Stimulated activated CD8-positive, alpha-beta memory T cell treated with anti-CD3 and anti-CD28 coated beads, Interleukin-4, amount 100 ng/mL, for 4 hours (primary cell): ENCODE measurements around the gene GRIK4.

Experiments
- DNase-seq, 2 donors: peaks; one replicate each; pipeline ENCODE4 v3.0.0-alpha.2; 2020; ENCODE audit warnings: low read depth in 2 of 2, low spot score in 1 of 2

GRIK4 gene

GRCh38 chr11:120869516-120870011 is 358.0 kb downstream of the GRIK4 start:
- DNase-seq: no peak

GRCh38 chr11:120871194-120871593 is 359.6 kb downstream of the GRIK4 start:
- no peak for DNase-seq

- no peak for DNase-seq
Measured at GRCh38 chr11:120871924-120872323, 360.4 kb downstream of the GRIK4 start.

- DNase-seq: no peak
Measured at GRCh38 chr11:120873966-120874735, 362.6 kb downstream of the GRIK4 start.

DNA sequence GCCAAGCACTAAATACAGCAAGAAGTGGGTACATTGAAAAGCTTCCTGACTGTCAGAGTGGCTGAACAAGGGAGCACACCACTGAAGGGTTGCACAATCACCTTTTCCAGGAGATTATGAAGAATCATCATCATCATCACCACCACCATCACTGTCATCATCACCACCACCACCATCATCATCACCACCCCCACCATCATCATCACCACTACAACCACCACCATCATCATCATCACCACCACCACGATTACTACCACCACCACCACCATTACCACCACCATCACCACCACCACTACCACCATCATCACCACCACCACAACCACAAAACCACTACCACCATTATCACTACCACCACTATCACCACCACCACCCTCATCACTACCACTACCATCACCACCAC is 364.4 kb downstream of the GRIK4 start:
- DNase-seq: no peak

DNA sequence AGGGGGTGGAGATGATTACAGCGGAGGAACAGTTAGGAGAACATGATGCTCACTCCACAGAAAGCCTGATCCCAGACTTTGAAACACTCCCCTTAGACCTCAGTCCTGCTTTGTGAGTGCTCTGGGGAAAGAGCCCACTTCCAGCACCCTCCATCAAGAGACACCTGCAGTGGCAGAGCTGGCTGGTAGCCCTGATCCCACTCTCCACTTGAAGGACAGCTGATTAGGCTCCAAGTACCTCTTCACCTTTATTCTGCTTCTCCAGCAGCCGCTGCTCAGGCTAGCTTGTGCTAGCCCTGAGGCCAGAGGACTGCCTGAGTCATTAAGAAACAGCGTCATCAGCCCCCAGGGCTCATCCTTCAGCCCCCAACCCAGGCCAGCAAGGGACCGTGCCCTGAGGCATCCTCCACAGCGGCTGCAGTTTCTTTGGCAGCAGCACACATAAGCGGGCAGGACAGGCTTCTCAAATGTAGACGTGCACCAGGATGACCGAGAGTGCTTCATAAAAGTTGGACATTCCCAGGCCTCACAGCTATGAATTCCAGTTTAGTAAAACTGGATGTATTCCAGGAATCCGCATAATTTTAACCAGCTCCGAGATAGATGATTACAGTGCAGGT is 366.3 kb downstream of the GRIK4 start:
- DNase-seq: no peak

DNA sequence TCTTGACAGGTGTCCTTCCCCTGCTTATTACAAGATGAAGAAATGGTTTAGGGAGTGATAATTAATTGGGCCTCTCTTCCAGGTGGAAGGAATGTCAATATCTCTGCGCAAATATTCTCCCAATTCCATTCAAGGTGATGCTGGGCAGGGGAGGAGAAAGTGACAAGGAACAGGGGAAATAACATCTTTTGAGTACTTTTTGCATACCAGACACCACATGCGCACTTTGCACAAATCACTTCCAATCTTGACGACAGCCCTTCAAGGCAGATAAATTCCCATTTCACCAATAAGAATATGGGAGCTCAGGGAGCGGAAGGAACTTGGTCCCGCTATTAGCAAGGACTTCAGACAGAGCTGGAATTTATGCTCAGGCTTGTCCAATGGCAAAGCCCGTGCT is 367.2 kb downstream of the GRIK4 start:
- DNase-seq: no peak

DNA sequence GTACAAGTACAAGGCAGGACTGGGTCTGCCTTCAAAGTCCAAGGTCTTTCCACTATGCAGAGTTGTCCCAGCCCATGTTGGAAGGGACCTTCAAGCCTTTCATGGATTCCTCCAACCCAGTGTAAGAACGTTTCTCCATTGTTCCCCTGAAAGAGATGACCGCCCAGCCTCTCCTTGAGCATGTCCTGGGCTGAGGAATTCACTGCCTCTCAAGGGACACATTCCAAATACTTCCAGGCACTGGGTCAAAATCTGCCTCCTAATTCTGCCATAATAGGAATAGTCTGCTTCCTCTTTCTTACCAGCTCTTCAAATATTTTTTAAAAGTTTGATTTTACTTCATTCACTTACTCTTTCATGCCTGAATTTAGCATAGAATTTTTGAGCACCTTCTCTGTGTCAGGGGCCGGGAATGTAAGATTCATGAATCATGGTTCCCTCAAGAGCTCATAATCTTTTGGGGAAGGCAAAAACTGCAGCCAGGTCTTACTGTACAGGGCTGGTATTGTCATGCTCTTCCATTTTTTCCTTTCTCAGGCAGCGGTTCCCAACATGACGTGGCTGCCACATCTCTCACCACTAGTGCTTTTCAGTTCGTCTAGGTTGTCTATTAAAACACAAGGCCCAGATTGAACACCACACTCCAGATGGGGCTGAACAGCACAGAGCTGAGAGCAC is 369.1 kb downstream of the GRIK4 start:
- no peak for DNase-seq

GRCh38 chr11:120881596-120881995 is 370.0 kb downstream of the GRIK4 start:
- no peak for DNase-seq

DNA sequence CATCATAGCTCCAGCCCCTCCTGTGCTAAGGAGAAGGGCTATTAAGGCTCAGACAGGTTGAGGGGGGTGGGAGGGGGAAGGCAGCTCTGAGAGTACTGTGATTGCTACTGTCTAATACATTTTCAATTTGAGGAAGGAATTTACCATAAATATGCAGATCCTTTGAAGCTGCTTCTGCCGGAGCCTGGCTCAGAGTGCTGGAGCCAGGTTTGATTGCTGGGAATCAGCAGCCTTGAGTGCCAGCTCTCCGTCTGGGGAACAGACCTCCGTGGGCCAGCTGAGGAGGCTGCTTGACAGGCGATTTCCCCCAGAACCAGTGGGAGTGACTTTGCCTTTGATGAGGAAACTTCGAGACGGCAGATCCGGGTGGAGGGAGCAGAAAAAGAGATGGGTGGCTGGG is 370.6 kb downstream of the GRIK4 start:
- DNase-seq: no peak

DNA sequence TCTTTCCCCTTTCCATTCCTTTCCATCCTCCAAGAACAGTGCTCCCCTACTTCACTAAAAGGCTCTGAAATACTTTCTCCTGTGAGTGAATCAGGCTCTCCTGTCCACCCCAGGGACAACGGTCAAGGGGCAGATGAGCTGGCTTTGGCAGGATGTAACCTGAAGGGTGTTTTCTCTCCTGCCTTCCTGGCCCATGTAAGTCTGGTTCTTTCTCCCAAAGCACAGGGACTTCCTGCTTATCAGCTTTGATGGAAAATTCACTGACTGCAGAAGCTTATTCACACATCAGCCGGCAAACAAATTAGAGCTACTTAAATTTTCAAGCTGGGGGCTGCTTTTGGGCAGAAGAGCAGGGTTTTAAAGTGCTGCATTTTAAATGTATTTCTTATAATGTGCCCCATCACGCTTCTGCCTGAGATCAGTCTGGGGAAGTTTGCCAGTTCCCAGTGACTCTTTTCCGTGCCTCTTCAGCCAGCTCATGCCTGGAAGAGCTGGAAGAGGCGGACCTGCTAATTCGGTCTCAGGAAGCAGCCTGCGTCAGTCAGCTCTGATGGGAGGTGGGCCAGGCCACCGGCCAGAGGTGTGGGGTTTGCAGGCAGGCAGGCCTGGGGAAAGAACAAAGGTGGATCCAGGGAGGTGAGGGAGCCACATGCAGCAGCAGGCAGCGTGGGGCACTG is 372.0 kb downstream of the GRIK4 start:
- DNase-seq: no peak

GRCh38 chr11:120884154-120885020 is 372.8 kb downstream of the GRIK4 start:
- no peak for DNase-seq

- DNase-seq: no peak
Measured at GRCh38 chr11:120890609-120891320, 379.2 kb downstream of the GRIK4 start.

DNA sequence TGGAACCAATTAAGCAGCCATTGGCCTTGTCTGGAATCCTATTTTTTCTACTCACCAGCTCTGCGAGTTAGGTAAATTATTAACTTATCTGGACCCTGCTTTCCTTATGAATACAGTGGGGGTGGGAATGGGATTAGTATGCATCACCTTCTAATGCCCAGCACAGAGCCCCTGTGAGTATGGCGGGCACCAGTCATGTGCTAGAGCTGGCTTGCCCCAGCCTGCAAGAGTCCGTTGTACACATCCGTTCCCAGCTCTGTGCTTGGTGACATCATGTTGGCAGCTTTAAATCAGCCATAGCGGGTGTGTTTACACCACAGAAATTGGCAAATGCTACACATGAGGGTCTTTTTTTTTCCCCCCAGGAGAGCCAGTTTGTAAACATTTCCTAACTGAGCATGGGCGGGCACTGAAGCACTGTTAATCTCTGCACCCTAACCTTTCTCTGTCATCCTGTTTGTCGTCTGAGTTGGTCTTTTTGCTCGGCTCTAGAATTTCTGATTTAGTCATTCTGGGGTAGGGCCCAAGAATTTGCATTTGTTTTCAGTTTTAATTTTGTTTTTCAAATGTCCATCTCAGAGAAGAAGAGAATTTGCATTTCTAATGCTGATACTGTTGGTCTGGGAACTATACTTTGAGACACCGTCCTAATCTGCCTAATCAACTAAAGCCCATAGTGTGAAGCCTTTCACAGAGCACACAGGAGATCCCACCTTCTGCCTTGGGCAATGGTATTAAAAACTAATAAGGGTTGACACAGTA is 382.1 kb downstream of the GRIK4 start:
- no peak for DNase-seq

GRCh38 chr11:120894202-120894985 is 382.8 kb downstream of the GRIK4 start:
- DNase-seq: no peak

- no peak for DNase-seq
Measured at GRCh38 chr11:120896687-120897086, 385.1 kb downstream of the GRIK4 start.

DNA sequence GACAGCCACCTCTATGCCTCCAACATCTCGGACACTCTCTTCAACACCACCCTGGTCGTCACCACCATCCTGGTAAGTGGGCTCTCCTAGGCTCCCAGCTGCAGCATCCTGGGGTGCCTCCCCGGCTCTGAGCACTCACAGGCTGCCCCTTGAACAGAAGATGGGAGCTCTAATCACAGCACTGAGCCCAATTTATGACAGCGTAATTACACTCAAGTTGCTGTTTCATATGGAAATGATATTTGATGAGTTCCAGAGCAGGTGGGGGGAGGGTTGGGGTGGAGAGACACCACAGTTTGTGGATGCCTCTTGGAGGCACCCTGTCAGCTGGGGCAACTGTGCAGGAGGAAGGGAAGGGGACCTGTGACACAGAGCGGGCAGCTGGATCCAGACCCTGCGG is 387.0 kb downstream of the GRIK4 start:
- DNase-seq: no peak

DNA sequence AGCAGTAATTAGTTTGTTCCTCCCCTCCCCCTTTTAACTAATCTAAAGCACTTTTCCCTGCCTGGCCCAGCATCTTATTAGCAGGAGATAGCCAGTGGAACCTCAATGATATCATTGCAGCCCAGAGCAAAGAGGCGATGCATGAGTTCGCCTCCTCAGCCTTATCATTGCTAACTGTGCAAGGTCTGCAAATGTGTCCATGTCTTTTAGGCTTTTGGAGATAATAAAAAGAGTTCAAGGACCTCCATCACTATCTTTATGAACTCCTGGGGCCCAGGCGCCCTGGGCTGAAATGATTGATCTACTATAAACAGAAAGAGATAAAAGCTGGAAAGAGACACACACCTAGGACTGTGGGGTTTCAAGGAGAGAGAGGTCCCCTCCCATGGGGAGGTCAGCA is 388.2 kb downstream of the GRIK4 start:
- no peak for DNase-seq

DNA sequence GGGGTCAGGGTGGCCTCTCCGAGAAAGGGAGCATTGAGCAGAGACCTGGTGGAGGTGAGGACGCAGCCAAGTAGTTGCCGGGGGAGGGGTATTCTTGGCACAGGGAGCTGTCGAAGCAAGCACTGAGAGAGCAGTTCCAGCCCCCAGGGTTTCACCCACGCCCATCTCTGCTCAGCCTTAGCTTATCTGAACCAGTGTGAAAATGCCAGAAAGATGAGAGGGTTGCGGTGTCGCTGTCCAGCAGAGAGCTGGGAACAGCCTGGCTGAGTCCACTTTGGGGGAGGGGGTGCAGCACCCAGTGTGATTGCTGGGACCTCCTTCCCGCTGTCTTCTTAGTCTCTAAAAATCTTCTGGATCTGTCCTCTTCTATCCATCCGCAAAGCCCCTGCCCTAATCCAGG is 389.1 kb downstream of the GRIK4 start:
- no peak for DNase-seq
